Neural cell (in vitro differentiated cells): ENCODE data around the gene ZWINT. TPM values are rescaled to one million over a fixed set of nuclear protein-coding genes. Genes with fewer than 3 reads are reported as not detected.

Experiments
- H2AFZ ChIP-seq: fragments of 200-600, 300-800 bp; sonication (generic), shearing (Covaris generic); 2 replicates; pipeline ENCODE4 v1.6.0; 2014; ENCODE audit warnings: low read depth, mild to moderate bottlenecking, antibody characterized with exemption, low read length, moderate library complexity
- H3F3A ChIP-seq: fragments of 200-600 bp; shearing (Covaris generic); 2 replicates; pipeline ENCODE4 v1.6.1; 2016; ENCODE audit warnings: mild to moderate bottlenecking, moderate library complexity, mixed read lengths, antibody characterized with exemption, low read length; ENCODE audit not compliant: insufficient read depth, poor library complexity, severe bottlenecking
- H3K27ac ChIP-seq: fragments of 200-600, 300-800 bp; sonication (generic), shearing (Covaris generic); 2 replicates; pipeline ENCODE4 v1.5.1; 2014; ENCODE audit warnings: mild to moderate bottlenecking, low read length, moderate library complexity
- H3K27me3 ChIP-seq: fragments of 300-800, 200-600 bp; sonication (generic), shearing (Covaris generic); 2 replicates; pipeline ENCODE4 v1.6.0; 2014; ENCODE audit warnings: mild to moderate bottlenecking, low read depth, low read length, moderate library complexity; ENCODE audit not compliant: insufficient read depth
- H3K36me3 ChIP-seq: fragments of 300-800, 200-600 bp; sonication (generic), shearing (Covaris generic); 2 replicates; pipeline ENCODE4 v1.5.1; 2014; ENCODE audit warnings: mild to moderate bottlenecking, antibody characterized with exemption, low read length, moderate library complexity; ENCODE audit not compliant: insufficient read depth
- H3K4me2 ChIP-seq: fragments of 300-800, 200-600 bp; sonication (generic), shearing (Covaris generic); 2 replicates; pipeline ENCODE4 v1.6.0; 2014; ENCODE audit warnings: mild to moderate bottlenecking, low read length
- H3K4me3 ChIP-seq: fragments of 300-800, 200-600 bp; sonication (generic), shearing (Covaris generic); 2 replicates; pipeline ENCODE4 v1.5.1; 2014; ENCODE audit warnings: mild to moderate bottlenecking, low read length, moderate library complexity
- H3K79me2 ChIP-seq: fragments of 200-600 bp; shearing (Covaris generic); replicated peaks from 2 replicates; pipeline ENCODE4 v1.6.0; 2014; ENCODE audit warnings: mild to moderate bottlenecking, low read length, moderate library complexity; ENCODE audit not compliant: insufficient read depth
- H3K9ac ChIP-seq: fragments of 300-800, 200-600 bp; sonication (generic), shearing (Covaris generic); 2 replicates; pipeline ENCODE4 v1.6.1; 2016; ENCODE audit warnings: mild to moderate bottlenecking, low read length, mixed read lengths
- H3K9me2 ChIP-seq: fragments of 200-600 bp; shearing (Covaris generic); 2 replicates; pipeline ENCODE4 v1.6.1; 2016; ENCODE audit warnings: mild to moderate bottlenecking, low read length, mixed read lengths; ENCODE audit not compliant: insufficient read depth
- H3K9me3 ChIP-seq: fragments of 200-600, 300-800 bp; sonication (generic), shearing (Covaris generic); 2 replicates; pipeline ENCODE4 v1.6.1; 2016; ENCODE audit warnings: mild to moderate bottlenecking, mixed run types, low read length, moderate library complexity, mixed read lengths
- H4K20me1 ChIP-seq: fragments of 200-600 bp; shearing (Covaris generic); 2 replicates; pipeline ENCODE4 v1.6.1; 2016; ENCODE audit warnings: mild to moderate bottlenecking, mixed run types; ENCODE audit not compliant: insufficient read depth
- CTCF ChIP-seq: fragments of 450-650 bp; IDR thresholded peaks from 2 replicates; pipeline ENCODE4 v1.5.1; 2014; ENCODE audit warnings: antibody characterized with exemption, mild to moderate bottlenecking, moderate library complexity; ENCODE audit not compliant: poor library complexity, severe bottlenecking
- EP300 ChIP-seq: fragments of 450-650 bp; conservative IDR thresholded peaks from 2 replicates; pipeline ENCODE4 v1.6.1; 2014; ENCODE audit warnings: antibody characterized with exemption, mild to moderate bottlenecking, moderate library complexity; ENCODE audit not compliant: poor library complexity, severe bottlenecking
- EZH2 ChIP-seq: fragments of 200-600, 300-800 bp; shearing (Covaris generic), sonication (generic); IDR thresholded peaks from 2 replicates; pipeline ENCODE4 v1.6.1; 2014; ENCODE audit warnings: antibody characterized with exemption, low read length, borderline replicate concordance, mild to moderate bottlenecking; ENCODE audit not compliant: insufficient read depth, poor library complexity, severe bottlenecking
- MXI1 ChIP-seq: fragments of 450-650 bp; conservative IDR thresholded peaks from 2 replicates; pipeline ENCODE4 v1.6.1; 2014; ENCODE audit warnings: antibody characterized with exemption, mild to moderate bottlenecking; ENCODE audit not compliant: poor library complexity, severe bottlenecking
- POLR2AphosphoS5 ChIP-seq: IDR thresholded peaks from 2 replicates; pipeline ENCODE4 v1.6.1; 2012
- RAD21 ChIP-seq: fragments of 450-650 bp; conservative IDR thresholded peaks from 2 replicates; pipeline ENCODE4 v1.6.1; 2014; ENCODE audit warnings: antibody characterized with exemption, mild to moderate bottlenecking, moderate library complexity
- REST ChIP-seq: IDR thresholded peaks from 2 replicates; pipeline ENCODE4 v1.6.1; 2012; ENCODE audit warnings: borderline replicate concordance
- SMC3 ChIP-seq: fragments of 450-650 bp; conservative IDR thresholded peaks from 2 replicates; pipeline ENCODE4 v1.6.1; 2014; ENCODE audit warnings: antibody characterized with exemption, mild to moderate bottlenecking, moderate library complexity; ENCODE audit not compliant: poor library complexity
- TAF1 ChIP-seq: IDR thresholded peaks from 2 replicates; pipeline ENCODE4 v1.6.1; 2012; ENCODE audit warnings: low read depth
- polyA plus RNA-seq: library from polyadenylated mRNA; depleted of rRNA; stranded (reverse); fragments of >200 nt; gene quantifications from 2 replicates; pipeline ENCODE4 v1.2.3, GENCODE V29; 2014

Gene ZWINT
- polyA plus RNA-seq, 1 donor from 2014 or later, result 9.5 TPM

- no peaks in the 10 kb centered on the region for H3F3A ChIP-seq
- no peak overlapping the region for H3K9ac ChIP-seq
- no peak overlapping the region for H3K4me2 ChIP-seq
- no peak overlapping the region for H2AFZ ChIP-seq
- H3K36me3 ChIP-seq, result no peaks in the 10 kb centered on the region
- TF ChIP-seq TAF1 (no peak), SMC3 (no peak), MXI1 (no peak), POLR2AphosphoS5 (no peak), EZH2 (no peak), CTCF (no peak), REST (no peak), EP300 (no peak), RAD21 (no peak)
- H3K9me3 ChIP-seq, result no peaks in the 10 kb centered on the region
- peak overlapping the region; percentile 76 for H3K4me3 ChIP-seq
- peaks cover 8% of the 10 kb centered on the region for H3K79me2 ChIP-seq
- H3K9me2 ChIP-seq, result no peaks in the 10 kb centered on the region
- H3K27me3 ChIP-seq, result no peaks in the 10 kb centered on the region
- no peaks in the 10 kb centered on the region for H4K20me1 ChIP-seq
- no peak overlapping the region for H3K27ac ChIP-seq
Observed at GRCh38 chr10:56359837-56360236, 1.2 kb downstream of the ZWINT start.

- no peak for TF ChIP-seq SMC3
- no peak for TF ChIP-seq POLR2AphosphoS5
- no peak for TF ChIP-seq RAD21
- TF ChIP-seq CTCF, result no peak
- no peak for TF ChIP-seq TAF1
- TF ChIP-seq MXI1, result no peak
- no peak for TF ChIP-seq EP300
- TF ChIP-seq EZH2, result no peak
- no peak for TF ChIP-seq REST
- H3F3A ChIP-seq, result no peaks in the 10 kb centered on the region
- H3K79me2 ChIP-seq, result peaks cover 8% of the 10 kb centered on the region
Observed at GRCh38 chr10:56357018-56357417, 4.0 kb downstream of the ZWINT start.

More at GRCh38 chr10:56357018-56357417, 4.0 kb downstream of the ZWINT start:
- Histone ChIP-seq H2AFZ (no peak overlapping the region), H3K9me2 (no peaks in the 10 kb centered on the region), H4K20me1 (no peaks in the 10 kb centered on the region), H3K9ac (no peak overlapping the region), H3K27ac (no peak overlapping the region), H3K9me3 (no peaks in the 10 kb centered on the region), H3K4me2 (no peak overlapping the region), H3K36me3 (no peaks in the 10 kb centered on the region), H3K27me3 (no peaks in the 10 kb centered on the region), H3K4me3 (no peak overlapping the region)
